ENCODE results near the gene MISP. TPM values are rescaled to one million over a fixed set of nuclear protein-coding genes. Genes with fewer than 3 reads are reported as not detected.

MISP gene
- total RNA-seq, 1 donor from 2014 or later, result 1.1 TPM

GRCh38 chr19:805166-805551 lies 54.2 kb downstream of the MISP start:
- DNase-seq (ENCODE audit: low spot score, unreplicated experiment), result no peak
- Mint-ChIP-seq H3K36me3 (ENCODE audit: insufficient read depth) (peaks cover 26% of the 10 kb centered on the region), H3K27ac (no peak overlapping the region), H3K9me3 (ENCODE audit: low read depth) (no peaks in the 10 kb centered on the region), H3K4me3 (ENCODE audit: low read depth) (no peak overlapping the region), H3K27me3 (no peaks in the 10 kb centered on the region), H3K4me1 (ENCODE audit: low read depth) (peaks cover 22% of the 10 kb centered on the region)
- TF ChIP-seq CTCF (IDR thresholded peaks at IDR 0.05; ENCODE audit: unreplicated experiment), result no peak

GRCh38 chr19:805600-806550 lies 55.0 kb downstream of the MISP start:
- TF ChIP-seq CTCF (IDR thresholded peaks at IDR 0.05; ENCODE audit: unreplicated experiment), result no peak
- Mint-ChIP-seq H3K27me3 (no peaks in the 10 kb centered on the region), H3K4me1 (ENCODE audit: low read depth) (peaks cover 16% of the 10 kb centered on the region), H3K36me3 (ENCODE audit: insufficient read depth) (peaks cover 29% of the 10 kb centered on the region), H3K27ac (no peak overlapping the region), H3K9me3 (ENCODE audit: low read depth) (no peaks in the 10 kb centered on the region), H3K4me3 (ENCODE audit: low read depth) (no peak overlapping the region)
- DNase-seq (ENCODE audit: low spot score, unreplicated experiment), result no peak

GRCh38 chr19:806815-807421 lies 56.0 kb downstream of the MISP start:
- no peaks in the 10 kb centered on the region for H3K27me3 Mint-ChIP-seq
- H3K27ac Mint-ChIP-seq, result peak overlapping the region; percentile 56
- H3K9me3 Mint-ChIP-seq (ENCODE audit: low read depth), result no peaks in the 10 kb centered on the region
- TF ChIP-seq CTCF (IDR thresholded peaks at IDR 0.05; ENCODE audit: unreplicated experiment), result no peak
- H3K4me1 Mint-ChIP-seq (ENCODE audit: low read depth), result peaks cover 10% of the 10 kb centered on the region
- H3K36me3 Mint-ChIP-seq (ENCODE audit: insufficient read depth), result peaks cover 36% of the 10 kb centered on the region
- no peak overlapping the region for H3K4me3 Mint-ChIP-seq (ENCODE audit: low read depth)
- no peak for DNase-seq (ENCODE audit: low spot score, unreplicated experiment)

GRCh38 chr19:807627-808422 lies 56.9 kb downstream of the MISP start:
- Mint-ChIP-seq H3K9me3 (ENCODE audit: low read depth) (no peaks in the 10 kb centered on the region), H3K27me3 (no peaks in the 10 kb centered on the region), H3K36me3 (ENCODE audit: insufficient read depth) (peaks cover 34% of the 10 kb centered on the region), H3K4me3 (ENCODE audit: low read depth) (no peak overlapping the region), H3K4me1 (ENCODE audit: low read depth) (peaks cover 3% of the 10 kb centered on the region), H3K27ac (peak overlapping the region; percentile 22)
- no peak for TF ChIP-seq CTCF (IDR thresholded peaks at IDR 0.05; ENCODE audit: unreplicated experiment)
- no peak for DNase-seq (ENCODE audit: low spot score, unreplicated experiment)

- Mint-ChIP-seq H3K4me1 (ENCODE audit: low read depth) (peaks cover 2% of the 10 kb centered on the region), H3K36me3 (ENCODE audit: insufficient read depth) (peaks cover 34% of the 10 kb centered on the region), H3K9me3 (ENCODE audit: low read depth) (no peaks in the 10 kb centered on the region), H3K27ac (no peak overlapping the region), H3K27me3 (no peaks in the 10 kb centered on the region), H3K4me3 (ENCODE audit: low read depth) (no peak overlapping the region)
- no peak for TF ChIP-seq CTCF (IDR thresholded peaks at IDR 0.05; ENCODE audit: unreplicated experiment)
- DNase-seq (ENCODE audit: low spot score, unreplicated experiment), result no peak
Observed at GRCh38 chr19:808423-808775, 57.5 kb downstream of the MISP start.
